BE2C (cell line): Measurements from ENCODE around the gene FRS3.

Experiments
- DNase-seq: peaks from one replicate; pipeline ENCODE4 v3.0.0-alpha.2; 2020
- H3K27me3 ChIP-seq: fragments of 250-450 bp; sonication (Bioruptor Pico); 2 replicates; pipeline ENCODE4 v1.5.1; 2020; ENCODE audit warnings: mild to moderate bottlenecking
- H3K36me3 ChIP-seq: fragments of 250-450 bp; sonication (Bioruptor Pico); 2 replicates; pipeline ENCODE4 v1.5.1; 2020; ENCODE audit warnings: mild to moderate bottlenecking
- H3K4me1 ChIP-seq: fragments of 250-450 bp; sonication (Bioruptor Pico); 2 replicates; pipeline ENCODE4 v1.5.1; 2020
- H3K4me3 ChIP-seq: 2 replicates; pipeline ENCODE4 v1.5.1; 2011; ENCODE audit warnings: low read depth, low read length
- H3K9me3 ChIP-seq: fragments of 250-450 bp; sonication (Bioruptor Pico); 2 replicates; pipeline ENCODE4 v1.5.1; 2020
- CTCF ChIP-seq: IDR thresholded peaks from 2 replicates; pipeline ENCODE4 v1.5.1; 2012; ENCODE audit warnings: mild to moderate bottlenecking, low read depth, low read length

The FRS3 gene

GRCh38 chr6:41724228-41724580, 55.5 kb downstream of the FRS3 start:
- no peak for TF ChIP-seq CTCF
- H3K4me1 ChIP-seq, result peaks cover 17% of the 10 kb centered on the region

GRCh38 chr6:41723530-41724227, 56.0 kb downstream of the FRS3 start:
- DNase-seq, result peak; percentile 70
- Histone ChIP-seq H3K27me3 (no peaks in the 10 kb centered on the region), H3K4me1 (peaks cover 17% of the 10 kb centered on the region), H3K4me3 (no peak overlapping the region), H3K9me3 (no peaks in the 10 kb centered on the region), H3K36me3 (no peaks in the 10 kb centered on the region)
- no peak for TF ChIP-seq CTCF

More at GRCh38 chr6:41724228-41724580, 55.5 kb downstream of the FRS3 start:
- H3K36me3 ChIP-seq, result no peaks in the 10 kb centered on the region
- H3K27me3 ChIP-seq, result no peaks in the 10 kb centered on the region
- no peaks in the 10 kb centered on the region for H3K9me3 ChIP-seq
- H3K4me3 ChIP-seq, result no peak overlapping the region
- no peak for DNase-seq

GRCh38 chr6:41722969-41723529, 56.7 kb downstream of the FRS3 start:
- Histone ChIP-seq H3K9me3 (no peaks in the 10 kb centered on the region), H3K4me1 (peaks cover 17% of the 10 kb centered on the region), H3K36me3 (no peaks in the 10 kb centered on the region), H3K4me3 (no peak overlapping the region), H3K27me3 (no peaks in the 10 kb centered on the region)
- TF ChIP-seq CTCF, result no peak
- DNase-seq, result no peak

- DNase-seq, result no peak
- Histone ChIP-seq H3K4me3 (no peak overlapping the region), H3K9me3 (no peaks in the 10 kb centered on the region), H3K4me1 (peaks cover 17% of the 10 kb centered on the region), H3K27me3 (no peaks in the 10 kb centered on the region), H3K36me3 (no peaks in the 10 kb centered on the region)
- TF ChIP-seq CTCF, result no peak
These were observed 58.3 kb downstream of the FRS3 start for GRCh38 chr6:41721414-41721813.

- Histone ChIP-seq H3K27me3 (no peaks in the 10 kb centered on the region), H3K36me3 (no peaks in the 10 kb centered on the region), H3K4me3 (no peak overlapping the region), H3K4me1 (peaks cover 17% of the 10 kb centered on the region), H3K9me3 (no peaks in the 10 kb centered on the region)
- no peak for TF ChIP-seq CTCF
- no peak for DNase-seq
These were observed 58.9 kb downstream of the FRS3 start for GRCh38 chr6:41720783-41721182.

GRCh38 chr6:41720262-41720620, 59.5 kb downstream of the FRS3 start:
- no peak for TF ChIP-seq CTCF
- H3K4me3 ChIP-seq, result no peak overlapping the region
- H3K36me3 ChIP-seq, result no peaks in the 10 kb centered on the region
- H3K27me3 ChIP-seq, result no peaks in the 10 kb centered on the region
- no peaks in the 10 kb centered on the region for H3K9me3 ChIP-seq
- no peak for DNase-seq
- H3K4me1 ChIP-seq, result peaks cover 16% of the 10 kb centered on the region
